ENCODE data around the gene ECD.
A peak's percentile ranks its signal among the peaks of the same experiment; 100 is the strongest.
"Not testable (repeated sequence)": the region's sequence is repeated elsewhere in the genome, so short reads cannot be mapped to it uniquely, and the experiment has no call there.

ECD gene

GRCh38 chr10:73110345-73110849, 57.4 kb downstream of the ECD start, which contains the start of gene NUDT13:
TSS of gene NUDT13 (plus strand) at chr10:73110455. CDS start at chr10:73114366, 3,911 bp downstream.
- Histone ChIP-seq H3K27ac (peak within 1 kb of the TSS in 20 of 21 experiments; percentile 29 to 86 (median 75)), H3K4me3 (peak within 1 kb of the TSS; percentile 35 to 52 (median 38))

DNA sequence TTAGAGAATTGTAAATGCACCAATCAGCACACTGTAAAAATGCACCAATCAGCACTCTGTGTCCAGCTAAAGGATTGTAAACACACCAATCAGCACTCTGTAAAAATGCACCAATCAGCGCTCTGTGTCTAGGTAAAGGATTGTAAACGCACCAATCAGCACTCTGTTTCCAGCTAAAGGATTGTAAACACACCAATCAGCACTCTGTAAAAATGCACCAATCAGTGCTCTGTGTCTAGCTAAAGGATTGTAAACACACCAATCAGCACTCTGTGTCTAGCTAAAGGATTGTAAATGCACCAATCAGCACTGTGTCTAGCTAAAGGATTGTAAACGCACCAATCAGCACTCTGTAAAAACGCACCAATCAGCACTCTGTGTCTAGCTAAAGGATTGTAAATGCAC, 58.6 kb downstream of the ECD start:
- not testable (repeated sequence) for H3K4me3 ChIP-seq, H3K27ac ChIP-seq

DNA sequence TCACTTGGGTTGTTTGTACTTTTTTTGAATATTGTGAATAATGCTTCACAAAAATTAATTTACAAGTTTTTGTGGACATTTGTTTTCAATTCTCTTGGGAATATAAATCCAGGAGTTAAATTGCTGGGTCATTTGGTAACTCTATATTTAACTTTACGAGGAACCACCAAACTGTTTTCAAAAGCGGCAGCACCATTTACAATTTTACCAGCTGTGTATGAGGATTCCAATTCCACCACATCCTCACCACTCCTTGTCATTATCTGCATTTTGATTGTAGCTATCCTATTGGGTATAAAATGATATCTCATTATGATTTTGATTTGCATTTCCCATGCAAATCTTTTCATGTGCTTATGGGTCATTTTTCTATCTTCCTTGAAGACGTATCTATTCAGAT, 61.5 kb downstream of the ECD start:
- no peak overlapping the region for H3K4me3 ChIP-seq
- no peak overlapping the region for H3K27ac ChIP-seq

GRCh38 chr10:73099141-73099540, 68.7 kb downstream of the ECD start:
- Histone ChIP-seq H3K27ac (peak overlapping the region in 1 of 21 experiments; percentile 8), H3K4me3 (no peak overlapping the region)

DNA sequence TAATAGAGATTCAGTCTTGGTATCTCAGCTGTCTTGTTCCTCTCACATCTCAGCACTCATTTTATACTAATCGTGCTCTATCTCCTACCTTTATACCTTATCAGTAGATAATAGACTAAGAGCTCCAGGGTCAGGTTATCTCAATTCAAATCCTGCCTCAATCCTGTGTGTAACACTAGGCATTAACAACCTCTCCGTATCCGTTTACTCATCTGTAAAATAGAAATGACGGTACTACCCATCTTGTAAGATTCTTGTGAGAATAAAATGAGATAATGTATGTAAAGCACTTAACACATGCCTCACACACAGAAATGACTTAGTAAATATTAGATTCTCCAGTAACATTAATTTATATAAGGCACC, 70.5 kb downstream of the ECD start:
- H3K27ac ChIP-seq, result peak overlapping the region in 20 of 21 experiments; percentile 73 to 98 (median 92)
- H3K4me3 ChIP-seq, result peak overlapping the region; percentile 66 to 93 (median 86)

DNA sequence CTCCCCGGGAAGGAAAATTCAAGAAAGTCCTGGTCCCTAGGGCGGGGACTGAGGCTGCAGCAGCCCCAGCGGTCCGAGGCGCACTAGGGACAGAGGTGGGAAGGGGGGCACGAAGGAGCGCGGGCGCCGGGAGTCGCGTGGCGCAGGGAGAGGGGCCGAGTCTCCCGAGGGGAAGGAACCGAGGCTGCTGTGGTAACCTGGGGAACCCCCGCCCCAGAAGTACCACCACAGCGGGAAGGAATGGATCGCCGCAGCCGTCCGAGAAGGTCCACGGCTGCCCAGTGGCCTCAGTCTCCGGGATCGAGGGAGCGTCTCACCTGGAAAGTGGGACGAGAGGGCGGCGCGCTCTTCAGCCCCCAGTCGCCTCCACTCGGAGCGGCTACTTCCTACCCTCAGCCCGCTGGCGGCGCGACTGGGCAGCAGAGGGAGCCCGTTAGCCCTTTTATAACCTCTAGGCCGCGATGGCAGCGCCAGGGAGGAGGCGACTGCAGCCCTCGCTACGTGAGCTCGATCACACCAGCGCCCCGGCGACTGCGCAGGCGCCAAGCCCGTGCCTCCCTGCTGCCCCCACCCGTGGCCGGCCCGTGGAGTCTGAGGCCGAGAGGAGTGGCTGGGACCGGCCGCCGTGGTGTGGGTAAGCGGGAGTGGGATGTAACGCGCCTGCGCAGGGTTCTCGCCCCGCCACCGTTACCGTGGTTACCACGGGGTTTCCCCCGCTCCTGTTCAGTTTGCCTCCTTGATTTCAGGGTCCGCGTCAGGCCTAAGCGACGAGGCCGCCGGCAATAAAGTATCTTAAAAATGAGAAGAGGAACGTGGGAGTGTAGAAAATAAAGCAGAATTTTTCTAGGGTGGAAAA, 71.1 kb downstream of the ECD start, which contains the start of gene P4HA1:
Gene P4HA1, minus strand, starts transcription at position 418 of the 856 bp plus-strand sequence. CDS start 21,983 bp downstream, outside the sequence.
- Histone ChIP-seq H3K4me3 (peak within 1 kb of the TSS; percentile 66 to 93 (median 86)), H3K27ac (peak within 1 kb of the TSS; percentile 73 to 98 (median 92))

- peak overlapping the region; percentile 66 to 93 (median 86) for H3K4me3 ChIP-seq
- H3K27ac ChIP-seq, result peak overlapping the region; percentile 73 to 98 (median 92)
Measured at GRCh38 chr10:73096041-73096448, 71.8 kb downstream of the ECD start.

DNA sequence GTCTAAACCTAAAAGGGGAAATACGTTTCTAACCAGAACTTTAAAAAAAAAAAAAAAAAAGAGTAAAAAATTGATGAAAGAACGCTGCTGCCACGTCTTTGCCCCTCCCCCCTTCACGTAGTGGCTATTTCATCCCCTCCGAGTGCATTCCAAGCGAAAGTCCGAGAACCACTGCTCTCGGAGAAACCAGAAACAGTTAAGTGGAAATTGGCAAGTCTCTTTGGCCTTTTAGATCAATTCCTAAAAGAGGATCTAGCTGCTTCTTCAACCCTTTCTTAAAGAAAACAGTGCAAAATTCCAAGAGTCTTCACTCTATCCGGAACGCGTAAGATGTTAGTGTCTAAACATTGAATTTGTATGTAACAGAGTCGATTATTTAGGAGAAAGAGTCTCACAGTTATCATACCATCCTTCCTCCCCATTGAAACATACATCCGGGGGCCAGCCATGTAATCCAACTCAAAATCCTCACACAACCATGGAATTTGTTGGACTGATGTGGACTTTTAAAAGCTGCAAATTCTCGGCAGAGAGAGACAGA, 72.3 kb downstream of the ECD start:
- Histone ChIP-seq H3K27ac (peak overlapping the region in 20 of 21 experiments; percentile 73 to 98 (median 92)), H3K4me3 (peak overlapping the region; percentile 66 to 93 (median 86))

GRCh38 chr10:73094986-73095480, 72.8 kb downstream of the ECD start:
- peak overlapping the region; percentile 66 to 93 (median 86) for H3K4me3 ChIP-seq
- peak overlapping the region in 19 of 21 experiments; percentile 73 to 98 (median 92) for H3K27ac ChIP-seq

DNA sequence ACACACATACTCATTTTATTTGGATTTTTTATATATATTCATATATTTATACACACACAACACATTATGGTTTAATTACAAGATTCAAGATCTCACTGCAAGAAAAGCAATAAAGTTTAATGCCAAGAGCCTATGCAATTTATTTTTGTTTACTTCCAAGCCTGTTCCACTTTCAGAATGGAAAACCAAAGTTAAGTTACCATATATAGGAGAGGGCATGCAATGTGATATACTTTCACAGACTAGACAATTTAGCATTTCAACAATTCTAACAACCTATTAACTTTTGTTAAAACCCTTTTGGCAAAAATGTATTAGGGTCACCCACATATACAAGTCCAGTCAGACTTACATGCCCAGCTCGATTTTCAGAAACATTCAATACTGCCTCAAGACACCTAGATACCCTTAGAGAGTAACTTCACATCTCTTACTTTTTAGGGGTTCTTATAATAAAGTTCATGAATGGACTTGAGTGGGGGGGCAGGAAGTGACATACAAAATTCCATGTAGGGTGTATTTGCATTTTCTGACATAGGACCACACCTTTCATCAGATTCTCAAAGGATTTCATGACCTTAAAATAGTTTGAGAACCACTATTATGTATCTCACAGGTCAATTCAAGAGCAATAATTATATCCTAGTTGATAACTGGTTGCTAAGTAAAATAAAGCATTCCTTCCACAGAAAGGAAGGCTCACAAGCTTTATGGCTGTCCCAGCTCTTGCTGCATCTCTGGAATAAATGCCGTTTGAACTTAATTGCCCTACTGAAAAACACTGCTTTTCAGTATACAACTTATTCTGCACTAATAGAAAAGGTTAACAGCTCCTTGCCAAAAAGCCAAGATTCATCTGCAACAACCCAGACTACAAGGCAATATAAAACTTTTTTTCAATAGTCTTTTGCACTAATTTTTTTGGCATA, 73.6 kb downstream of the ECD start:
- peak overlapping the region in 3 of 7 experiments; percentile 76 to 93 (median 88) for H3K4me3 ChIP-seq
- peak overlapping the region in 5 of 21 experiments; percentile 43 to 97 (median 95) for H3K27ac ChIP-seq

- Histone ChIP-seq H3K27ac (no peak overlapping the region), H3K4me3 (no peak overlapping the region)
Measured at GRCh38 chr10:73092830-73093229, 75.0 kb downstream of the ECD start.

GRCh38 chr10:73088304-73088703, 79.5 kb downstream of the ECD start:
- H3K4me3 ChIP-seq, result no peak overlapping the region
- H3K27ac ChIP-seq, result no peak overlapping the region

DNA sequence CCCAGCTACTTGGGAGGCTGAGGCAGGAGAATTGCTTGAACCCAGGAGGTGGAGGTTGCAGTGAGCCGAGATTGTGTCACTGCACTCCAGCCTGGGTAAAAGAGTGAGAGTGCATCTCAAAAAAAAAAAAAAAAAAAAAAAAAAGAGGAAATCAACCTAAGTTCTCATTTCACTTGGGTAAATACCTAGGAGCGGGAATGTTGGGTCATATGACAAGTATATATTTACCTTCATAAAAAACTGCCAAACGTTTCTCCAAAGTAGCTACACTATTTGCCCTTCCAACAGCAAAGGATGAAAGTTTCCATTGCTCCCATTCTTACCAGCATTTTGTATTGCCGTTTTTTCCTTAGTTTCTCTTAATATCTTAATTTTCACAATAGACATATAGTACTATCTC, 81.0 kb downstream of the ECD start:
- H3K4me3 ChIP-seq, result no peak overlapping the region
- H3K27ac ChIP-seq, result no peak overlapping the region

GRCh38 chr10:73084209-73084608, 83.6 kb downstream of the ECD start:
- Histone ChIP-seq H3K27ac (no peak overlapping the region), H3K4me3 (no peak overlapping the region)

All from skin epidermis (tissue), 12 donors.